ENCODE results near the gene RASA3.
A peak's percentile ranks its signal among the peaks of the same experiment; 100 is the strongest.

The RASA3 gene

DNA sequence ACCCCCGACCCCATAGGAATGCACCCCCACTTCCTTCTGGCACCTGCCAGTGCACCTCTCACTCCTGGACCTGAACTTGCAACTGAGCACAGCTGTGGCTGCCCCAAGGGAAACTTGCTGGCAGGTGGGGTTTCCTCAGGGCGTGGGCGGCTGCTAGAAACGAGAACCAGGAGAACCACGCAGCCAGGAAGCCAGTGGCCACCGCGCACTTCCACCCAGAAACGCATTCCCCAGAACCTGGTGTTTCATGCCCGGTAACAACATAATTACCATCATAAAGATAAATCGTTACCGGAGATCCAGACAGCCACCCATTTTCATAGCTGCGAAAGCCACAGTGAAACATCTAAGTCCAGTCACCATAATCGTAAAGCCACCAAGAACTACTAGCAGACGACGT, 83.4 kb downstream of the RASA3 start:
- peak; percentile 19 for DNase-seq

DNA sequence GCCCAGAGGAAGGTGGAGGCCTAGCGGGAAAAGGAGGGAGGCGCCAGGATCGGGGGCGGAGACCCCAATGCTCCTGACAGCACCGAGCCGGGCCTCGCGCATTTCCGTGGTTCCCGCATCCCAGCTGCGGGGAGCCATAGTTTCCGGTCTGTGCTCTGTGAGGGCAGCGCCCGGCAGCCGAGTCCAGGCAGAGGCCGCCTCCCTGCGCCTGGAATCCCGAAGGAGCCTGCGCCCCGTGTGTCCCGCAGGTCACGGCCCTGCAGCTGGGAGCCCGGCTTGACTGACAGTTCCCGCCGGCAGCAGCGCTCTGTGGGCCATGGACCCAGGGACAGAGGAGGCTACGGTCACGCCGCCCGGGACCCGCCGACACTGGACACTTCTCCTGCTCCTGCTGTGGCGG, 84.0 kb downstream of the RASA3 start:
- no peak for DNase-seq

DNA sequence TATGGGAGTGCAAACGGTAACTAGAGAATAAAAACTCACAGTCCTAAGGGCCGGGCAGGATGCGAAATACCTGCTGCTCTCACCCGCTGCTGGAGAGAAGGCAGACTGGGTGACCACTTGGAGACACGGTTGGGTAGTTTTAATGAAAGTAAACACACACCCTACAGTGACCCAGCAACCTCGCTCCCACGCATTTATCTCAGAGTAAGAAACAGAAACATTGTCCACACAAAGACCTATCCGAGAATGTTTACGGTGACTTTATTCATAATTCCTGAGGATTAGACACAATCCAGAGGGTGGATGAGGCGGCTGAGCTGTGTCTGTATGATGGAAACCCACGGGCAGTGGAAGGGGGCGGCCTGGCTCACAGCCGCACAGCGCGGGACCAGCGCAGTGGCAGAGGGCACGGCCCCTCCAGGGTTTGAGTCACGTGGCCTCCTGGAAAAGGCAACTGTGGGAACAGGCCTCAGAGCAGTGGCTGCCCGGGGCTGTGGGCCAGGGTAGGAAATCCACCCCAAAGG, 85.0 kb downstream of the RASA3 start:
- DNase-seq: no peak

- no peak for DNase-seq
Observed at GRCh38 chr13:114046431-114046975, 85.9 kb downstream of the RASA3 start.

GRCh38 chr13:114045113-114045735, 87.2 kb downstream of the RASA3 start:
- no peak for DNase-seq

DNA sequence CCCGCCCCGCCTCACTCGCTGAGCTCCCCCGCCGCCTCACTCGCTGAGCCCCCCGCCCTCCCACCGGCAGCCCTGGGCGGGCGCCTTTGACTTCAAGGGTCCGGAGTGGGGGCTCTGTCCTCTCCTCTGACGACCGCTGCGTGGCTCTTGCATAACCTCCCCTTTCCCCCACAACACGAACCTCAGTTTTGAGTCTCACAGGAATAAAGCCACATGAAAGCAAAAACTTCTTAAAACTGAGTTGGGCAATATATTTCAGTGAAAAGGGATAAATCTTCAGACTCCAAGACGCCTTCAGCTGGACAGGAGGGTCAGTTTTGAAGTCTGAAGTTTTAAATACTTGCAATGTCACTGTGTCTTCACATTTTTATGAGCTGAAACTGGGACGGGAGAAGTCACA, 87.9 kb downstream of the RASA3 start:
- DNase-seq: no peak

DNA sequence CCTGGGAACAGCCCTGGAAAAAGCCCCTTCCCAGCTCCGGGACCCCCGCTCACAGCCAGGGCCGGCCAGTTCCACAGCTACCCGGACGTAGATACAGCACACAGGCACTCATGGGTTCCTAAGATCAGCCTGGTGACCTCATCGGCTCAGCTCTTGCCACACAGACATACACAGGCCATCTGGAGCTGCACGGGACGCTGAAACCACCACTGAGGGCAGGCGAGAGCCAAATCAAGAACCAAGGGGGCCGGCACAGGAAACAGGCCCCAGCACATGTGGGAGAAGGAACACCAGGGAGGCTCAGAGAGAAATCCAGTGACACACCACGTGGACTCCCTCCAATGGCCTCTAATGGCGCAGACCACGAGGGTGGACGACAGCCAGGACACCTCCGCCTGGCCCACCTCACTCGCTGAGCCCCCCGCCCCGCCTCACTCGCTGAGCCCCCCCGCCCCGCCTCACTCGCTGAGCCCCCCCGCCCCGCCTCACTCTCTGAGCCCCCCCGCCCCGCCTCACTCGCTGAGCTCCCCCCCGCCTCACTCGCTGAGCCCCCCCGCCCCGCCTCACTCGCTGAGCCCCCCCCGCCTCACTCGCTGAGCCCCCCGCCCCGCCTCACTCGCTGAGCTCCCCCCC, 88.9 kb downstream of the RASA3 start:
- peak; percentile 35 for DNase-seq

DNA sequence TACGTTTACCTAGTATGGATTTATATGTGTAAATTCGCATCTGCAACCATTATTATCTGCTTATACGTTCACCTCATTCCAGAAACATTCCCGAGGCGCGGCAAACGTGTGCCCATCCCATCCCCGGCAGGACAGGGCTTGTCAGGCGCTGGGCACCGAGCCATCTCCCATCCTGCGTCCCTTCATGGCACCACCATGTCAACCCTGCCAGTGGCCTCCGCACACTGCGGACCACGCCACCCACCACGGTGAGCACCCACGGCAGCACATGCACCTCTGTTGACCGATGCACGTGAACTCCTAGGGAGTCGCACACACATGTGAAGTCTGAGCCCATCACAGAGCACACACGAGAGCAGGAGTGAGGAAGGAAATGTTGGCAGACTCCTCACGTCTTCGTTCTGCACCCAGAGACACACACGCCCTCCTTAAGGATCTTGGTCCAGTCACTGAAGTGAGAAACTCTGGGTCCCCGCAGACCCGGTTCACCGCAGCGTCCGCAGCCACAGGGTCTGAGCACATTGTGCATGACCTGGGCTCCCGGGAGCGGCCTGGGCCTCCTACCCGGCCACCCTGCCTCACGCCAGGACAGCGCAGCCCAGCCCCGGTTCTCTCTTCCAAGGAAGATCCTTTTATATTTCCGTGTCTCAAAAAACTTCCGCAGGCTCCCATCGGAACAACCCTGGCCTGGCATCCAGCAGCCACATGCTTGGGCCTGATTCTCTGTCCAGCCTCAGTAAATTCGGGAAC, 90.2 kb downstream of the RASA3 start:
- DNase-seq: no peak

- DNase-seq: no peak
Observed at GRCh38 chr13:114041493-114041892, 90.9 kb downstream of the RASA3 start.

GRCh38 chr13:114039471-114040141, 92.8 kb downstream of the RASA3 start:
- no peak for DNase-seq

DNA sequence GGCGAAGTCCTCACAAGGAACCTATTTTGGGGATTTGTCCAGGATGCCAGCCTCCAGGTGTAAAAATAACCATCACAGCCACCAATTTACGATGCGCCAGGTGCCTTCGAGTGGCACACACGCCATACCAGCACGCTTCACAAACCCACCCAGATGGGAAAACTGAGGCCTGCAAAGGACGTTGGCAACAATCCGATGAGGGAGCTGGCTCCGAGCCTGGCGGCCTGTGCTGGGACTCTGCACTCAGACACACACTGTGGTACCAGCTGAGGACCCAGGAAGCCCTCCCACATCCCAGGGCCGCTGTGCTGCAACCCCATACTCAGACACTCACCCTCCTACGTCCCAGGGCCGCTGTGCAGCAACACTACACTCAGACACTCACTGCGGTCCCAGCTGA, 93.5 kb downstream of the RASA3 start:
- DNase-seq: no peak

DNA sequence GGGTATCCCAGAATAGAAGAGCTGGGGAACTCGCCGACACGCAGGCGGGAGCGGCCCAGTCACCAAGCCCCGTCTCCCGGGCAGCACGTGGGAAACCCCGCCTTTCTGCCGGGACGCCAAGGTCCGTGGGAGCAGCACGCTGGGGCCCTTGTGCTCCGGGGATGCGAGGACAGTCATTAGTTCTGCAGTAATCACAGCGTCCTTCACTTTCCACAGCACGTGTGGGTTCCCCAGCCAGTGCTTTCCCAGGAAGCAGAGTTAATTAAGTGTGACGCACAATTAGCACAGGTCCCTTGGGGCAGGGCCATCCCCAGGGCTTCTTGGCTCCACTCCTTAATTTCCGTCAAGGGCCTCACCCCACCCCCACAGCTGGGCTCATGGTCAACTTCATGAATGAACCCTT, 94.2 kb downstream of the RASA3 start:
- no peak for DNase-seq

DNA sequence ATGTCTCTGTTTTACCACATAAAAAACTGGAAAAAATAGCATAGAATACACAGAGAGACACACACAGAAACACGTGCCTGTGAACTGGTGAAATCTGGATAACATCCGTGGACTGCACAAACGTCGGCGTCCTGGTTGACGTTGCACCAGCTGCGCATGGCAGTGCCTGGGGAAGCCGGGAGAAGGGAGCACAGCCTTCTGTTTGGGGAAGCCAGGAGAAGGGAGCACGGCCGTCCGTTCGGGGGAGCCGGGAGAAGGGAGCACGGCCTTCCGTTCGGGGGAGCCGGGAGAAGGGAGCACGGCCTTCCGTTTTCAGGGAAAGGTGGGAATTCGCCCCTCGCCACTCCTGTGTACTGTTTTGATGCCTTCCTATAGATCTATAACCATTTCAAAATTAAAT, 94.7 kb downstream of the RASA3 start:
- DNase-seq: no peak

- DNase-seq: no peak
Observed at GRCh38 chr13:114035583-114036531, 96.6 kb downstream of the RASA3 start.

DNA sequence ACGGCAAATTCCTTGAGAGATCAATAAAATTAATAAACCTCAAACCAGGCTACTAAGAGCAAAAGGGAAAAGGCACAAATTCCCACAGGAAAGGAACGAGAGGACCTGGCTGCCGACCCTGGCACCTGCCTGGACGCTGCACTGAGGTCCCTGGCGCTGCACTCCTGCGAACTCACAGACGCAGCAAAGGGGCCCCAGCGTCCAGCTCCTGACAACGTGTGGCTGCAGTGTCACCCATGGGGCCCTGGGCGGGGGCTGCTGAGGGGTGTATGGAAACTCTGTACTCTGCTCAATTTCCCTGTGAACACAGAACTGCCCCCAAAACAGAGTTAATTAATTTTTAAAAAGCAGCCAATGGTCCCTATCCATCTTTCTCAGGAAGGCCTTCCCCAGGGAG, 97.2 kb downstream of the RASA3 start:
- DNase-seq: no peak

DNA sequence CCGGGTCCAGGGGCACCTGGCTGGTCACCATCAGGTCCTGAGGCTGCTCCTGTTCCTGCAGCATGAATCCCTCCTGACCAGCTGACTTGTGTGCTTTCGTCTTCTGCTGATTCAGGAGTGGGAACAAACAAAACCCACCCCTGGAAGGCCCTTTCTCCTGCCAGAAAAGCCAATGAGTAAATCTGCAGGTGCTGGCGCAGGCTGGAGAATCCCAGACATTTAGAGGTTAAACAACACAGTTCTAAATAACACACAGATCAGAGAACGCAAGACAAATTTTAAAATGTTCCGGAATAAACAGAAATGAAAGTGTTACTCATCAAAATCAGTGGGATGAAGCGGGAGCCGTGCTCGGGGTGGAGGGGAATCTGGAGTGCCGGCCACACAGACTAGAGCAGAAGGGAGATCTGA, 97.9 kb downstream of the RASA3 start:
- no peak for DNase-seq

DNA sequence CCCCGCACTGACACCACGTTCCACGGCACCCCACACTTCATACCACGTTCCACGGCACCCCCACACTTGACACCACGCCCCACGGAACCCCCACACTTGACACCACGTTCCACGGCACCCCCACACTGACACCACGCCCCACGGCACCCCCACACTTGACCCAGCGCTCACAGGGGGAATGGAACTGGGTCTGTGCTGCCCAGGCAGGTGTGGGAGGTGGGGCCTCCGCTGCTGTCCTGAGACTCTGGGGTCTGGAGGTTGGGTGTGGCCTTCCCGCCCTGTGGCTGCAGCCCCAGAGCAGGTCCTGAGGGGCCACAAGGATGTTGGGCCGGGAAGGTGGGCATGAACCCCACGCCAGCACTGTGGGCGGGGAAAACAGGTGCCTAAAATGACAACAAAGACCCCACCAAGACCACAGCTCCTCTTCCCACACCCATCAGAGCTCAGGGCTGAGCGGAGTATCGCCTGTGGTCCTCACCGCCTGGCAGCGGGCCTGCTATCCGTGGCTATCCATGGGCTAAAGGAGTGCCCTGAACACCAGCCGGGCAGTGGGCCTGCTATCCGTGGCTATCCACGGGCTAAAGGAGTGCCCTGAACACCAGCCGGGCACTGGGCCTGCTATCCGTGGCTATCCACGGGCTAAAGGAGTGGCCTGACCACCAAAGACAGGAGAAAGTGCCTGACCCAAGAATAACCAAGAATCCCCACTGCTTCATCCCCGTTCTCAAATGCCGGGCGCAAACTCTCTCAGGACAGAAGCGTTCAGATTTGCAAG, 98.7 kb downstream of the RASA3 start:
- DNase-seq: no peak

- no peak for DNase-seq
Observed at GRCh38 chr13:114032126-114032799, 100.2 kb downstream of the RASA3 start.

- no peak for DNase-seq
Observed at GRCh38 chr13:114031631-114032030, 100.8 kb downstream of the RASA3 start.
